HG03066 (cell line): ENCODE results near the gene VASN.

Experiments
- ATAC-seq: cut with Tn5 transposase; IDR thresholded peaks from one replicate; pipeline ENCODE4 v1.9.1; 2021; ENCODE audit warnings: low read depth; ENCODE audit not compliant: unreplicated experiment

VASN gene

GRCh38 chr16:4370570-4371356 lies 885 bp upstream of the VASN start:
- no peak for ATAC-seq

DNA sequence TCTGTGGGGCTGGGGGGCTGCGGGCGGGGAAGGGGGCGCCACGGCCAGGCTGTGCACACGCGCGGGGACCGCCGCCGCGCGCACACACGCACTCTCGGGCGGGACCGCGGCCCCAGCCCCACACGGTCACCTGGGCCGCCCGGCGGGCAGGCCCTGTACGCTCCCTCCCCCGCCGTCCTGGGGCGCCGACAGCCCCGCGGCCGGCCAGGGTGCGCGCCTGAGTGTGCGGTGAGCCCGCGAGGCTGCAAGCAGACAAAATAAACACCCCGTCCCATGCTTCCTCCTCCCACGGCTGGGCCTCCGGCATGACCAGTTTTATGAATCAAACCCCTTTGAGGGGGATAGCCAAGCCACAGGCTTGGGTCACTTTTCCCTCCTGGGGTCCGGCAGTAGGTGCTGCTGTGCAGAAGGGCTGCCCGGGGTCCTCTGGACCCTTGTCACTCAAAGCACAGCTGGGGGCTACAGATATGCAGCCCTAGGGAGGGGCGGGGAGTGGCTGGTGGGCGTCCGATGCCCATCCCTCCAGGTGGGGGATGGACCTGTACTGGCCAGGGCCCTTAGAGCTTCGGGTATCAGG lies 441 bp downstream of the VASN start:
- no peak for ATAC-seq

DNA sequence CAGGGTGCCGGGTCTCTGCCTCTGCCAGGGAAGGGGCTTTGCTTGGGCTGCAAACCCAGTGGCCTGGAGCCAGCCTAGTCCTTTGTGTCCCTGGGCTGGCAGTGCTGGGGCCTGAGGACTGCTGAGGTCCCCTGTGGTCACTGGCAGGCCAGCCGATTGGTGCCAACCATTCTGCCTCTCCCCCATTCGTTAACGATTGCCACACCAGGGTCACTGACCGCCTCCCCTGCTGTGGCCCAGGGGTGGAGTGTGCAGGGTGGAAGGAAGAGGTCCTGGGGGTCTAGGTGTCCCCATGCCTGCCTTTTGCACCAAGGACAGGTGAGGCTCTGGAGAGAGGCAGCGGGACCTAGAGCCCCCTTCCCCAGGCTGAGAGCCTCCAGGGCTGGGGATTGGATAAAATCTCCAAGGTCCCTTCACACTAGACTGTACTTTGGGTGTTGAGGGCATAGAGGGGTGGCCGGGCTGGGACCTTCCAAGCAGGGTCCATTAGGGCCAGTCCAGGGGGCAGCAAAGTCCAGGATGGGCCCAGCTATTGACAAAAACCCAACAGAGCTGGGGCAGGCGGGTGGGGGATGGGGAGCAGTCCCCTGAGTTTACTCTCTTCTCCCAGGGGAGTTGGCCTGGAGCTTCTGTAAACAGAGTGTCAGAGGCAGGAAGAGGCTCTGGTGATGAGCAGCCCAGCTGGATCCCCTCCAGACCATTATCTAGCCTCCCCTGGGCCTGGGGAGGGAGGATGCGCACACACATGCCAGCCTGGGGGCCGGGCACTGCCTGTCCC lies 1.1 kb downstream of the VASN start:
- ATAC-seq = no peak

DNA sequence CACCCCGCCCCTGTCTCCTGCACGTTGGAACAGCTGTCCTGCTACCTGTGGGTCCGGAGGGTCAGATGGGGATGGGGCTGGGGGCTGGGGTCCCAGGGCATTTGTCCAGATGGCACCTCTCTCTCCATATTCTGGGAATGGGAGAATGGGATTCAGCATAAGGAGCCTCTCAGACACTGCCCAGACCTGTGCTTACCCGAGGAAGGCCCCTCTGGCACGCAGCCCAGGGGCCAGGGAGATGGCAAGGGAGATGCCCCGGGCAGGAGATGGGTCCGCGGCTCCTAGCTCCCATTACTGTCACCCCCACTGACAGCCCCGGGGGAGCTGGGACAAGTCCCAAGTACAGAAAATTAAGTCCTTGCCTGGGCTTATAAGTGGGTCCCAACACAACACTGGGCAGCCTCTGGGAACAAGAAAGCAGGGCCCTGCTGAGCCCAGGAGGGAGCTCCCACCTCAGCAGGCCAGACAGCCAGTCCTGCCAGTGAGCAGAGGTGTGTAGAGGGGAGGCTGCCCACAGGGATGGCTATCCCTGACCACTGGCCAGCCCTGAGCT lies 1.8 kb downstream of the VASN start:
- no peak for ATAC-seq

DNA sequence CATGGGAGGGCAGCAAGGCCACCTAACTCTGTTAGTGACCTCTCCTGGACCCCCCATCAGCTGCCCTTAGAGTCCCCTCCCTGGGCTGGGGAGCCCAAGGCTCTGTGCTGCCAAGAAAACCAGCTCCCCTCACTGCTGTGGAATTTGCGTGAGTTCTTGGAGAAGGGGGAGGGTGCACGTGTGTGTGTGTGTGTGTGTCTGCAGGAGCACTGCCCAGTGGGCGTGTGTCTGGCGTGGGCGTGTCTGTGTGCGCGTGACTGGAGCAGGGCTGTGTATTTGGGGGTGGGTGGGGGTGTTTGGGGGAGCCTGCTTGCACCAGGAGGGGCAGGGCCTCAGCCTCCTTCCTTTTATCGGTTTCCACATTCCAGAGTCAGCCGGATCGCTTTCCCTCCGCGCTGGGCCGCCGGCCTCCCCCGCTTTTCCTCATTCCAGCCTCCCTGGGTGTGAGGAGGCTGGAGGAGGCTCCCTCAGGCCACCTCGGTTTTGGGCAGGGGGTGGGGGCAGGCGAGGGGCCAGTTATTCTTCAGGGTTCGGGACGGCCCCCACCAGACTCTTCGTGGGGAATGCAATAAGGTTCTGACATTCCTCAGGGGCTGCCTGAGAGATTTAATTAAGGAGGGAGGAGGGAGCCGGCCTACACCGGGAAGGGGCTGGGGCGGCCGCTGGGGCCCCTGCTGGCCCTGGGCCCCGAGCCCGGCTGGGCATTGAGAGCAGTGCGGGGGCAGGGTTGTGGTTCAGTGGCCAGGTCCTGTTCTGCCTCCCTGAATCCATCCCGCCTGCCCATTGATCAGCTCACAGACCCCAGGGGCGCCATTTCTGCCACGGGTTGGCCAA lies 2.5 kb downstream of the VASN start:
- no peak for ATAC-seq

DNA sequence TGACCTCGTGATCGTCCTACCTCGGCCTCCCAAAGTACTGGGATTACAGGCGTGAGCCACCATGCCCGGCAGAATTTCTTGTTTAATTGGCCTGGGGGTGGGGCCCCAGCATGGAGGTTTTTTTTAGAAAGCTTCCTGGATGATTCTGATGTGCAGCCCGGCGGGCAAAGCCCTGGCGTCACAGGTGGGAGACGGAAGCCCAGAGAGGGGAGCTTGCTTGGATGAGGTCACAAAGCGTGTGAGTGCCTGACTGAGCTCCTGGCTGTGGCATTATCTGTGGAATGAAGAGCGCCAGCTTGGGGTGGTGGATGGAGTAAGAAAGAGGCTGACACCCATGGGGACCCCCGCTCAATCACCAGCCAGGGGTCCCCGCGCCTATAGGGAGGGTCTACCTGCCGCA lies 4.1 kb downstream of the VASN start:
- ATAC-seq = no peak

GRCh38 chr16:4376126-4376892 lies 4.7 kb downstream of the VASN start:
- no peak for ATAC-seq

- ATAC-seq = no peak
Measured at GRCh38 chr16:4376893-4377572, 5.4 kb downstream of the VASN start.

DNA sequence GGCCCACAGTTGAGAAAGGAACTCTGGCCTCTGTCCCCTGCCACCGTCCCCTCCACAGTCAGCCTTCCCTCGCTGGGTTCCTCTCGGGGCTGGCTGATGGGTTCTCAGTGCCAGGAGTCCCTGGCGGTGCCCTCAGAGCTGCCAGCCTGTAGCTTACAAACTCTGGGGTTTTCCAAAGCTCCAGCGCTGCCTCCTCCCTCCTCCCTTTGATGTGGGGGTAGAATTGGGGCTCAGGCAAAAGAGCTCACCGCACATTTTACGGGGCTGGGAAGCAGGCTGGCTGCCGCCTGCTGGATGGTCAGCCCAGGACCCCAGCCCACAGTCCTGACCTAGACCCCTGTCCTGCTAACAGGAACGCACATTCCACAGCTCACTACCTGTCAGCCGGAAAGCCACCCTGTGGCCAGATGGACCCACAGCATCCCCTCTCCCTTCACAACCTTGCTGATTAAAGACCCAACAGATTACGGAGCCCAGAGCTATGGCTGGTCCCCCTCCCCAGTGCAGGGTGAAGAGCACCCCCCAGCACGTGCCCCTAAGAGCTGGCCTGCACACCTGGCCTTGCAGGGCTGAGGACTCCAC lies 6.0 kb downstream of the VASN start:
- ATAC-seq = no peak

DNA sequence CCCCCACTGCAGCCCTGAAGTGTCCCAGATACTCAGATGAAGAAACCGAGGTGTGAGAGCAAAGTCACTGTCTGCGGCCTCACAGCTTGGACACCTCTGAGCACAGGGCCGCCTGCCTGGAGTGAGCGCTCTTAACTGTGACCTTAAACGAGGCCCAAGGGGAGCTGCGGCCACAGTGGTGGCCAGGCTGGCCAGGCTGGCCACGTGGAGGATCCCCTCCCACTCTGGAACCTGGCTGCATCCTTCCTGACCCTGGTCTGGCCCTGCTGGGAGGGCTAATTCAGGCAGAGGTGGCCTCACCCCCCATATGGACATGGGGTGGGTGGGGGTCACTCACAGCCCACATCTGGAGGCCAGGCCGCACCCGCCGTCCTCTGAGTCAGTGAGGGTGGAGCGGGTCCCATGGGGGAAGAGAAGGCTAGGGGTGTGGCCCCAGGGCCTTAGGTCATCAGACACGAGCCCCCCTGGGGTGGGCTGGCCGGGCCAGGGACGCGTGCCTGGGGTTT lies 6.6 kb downstream of the VASN start:
- no peak for ATAC-seq

GRCh38 chr16:4378999-4379690 lies 7.5 kb downstream of the VASN start:
- ATAC-seq = no peak

DNA sequence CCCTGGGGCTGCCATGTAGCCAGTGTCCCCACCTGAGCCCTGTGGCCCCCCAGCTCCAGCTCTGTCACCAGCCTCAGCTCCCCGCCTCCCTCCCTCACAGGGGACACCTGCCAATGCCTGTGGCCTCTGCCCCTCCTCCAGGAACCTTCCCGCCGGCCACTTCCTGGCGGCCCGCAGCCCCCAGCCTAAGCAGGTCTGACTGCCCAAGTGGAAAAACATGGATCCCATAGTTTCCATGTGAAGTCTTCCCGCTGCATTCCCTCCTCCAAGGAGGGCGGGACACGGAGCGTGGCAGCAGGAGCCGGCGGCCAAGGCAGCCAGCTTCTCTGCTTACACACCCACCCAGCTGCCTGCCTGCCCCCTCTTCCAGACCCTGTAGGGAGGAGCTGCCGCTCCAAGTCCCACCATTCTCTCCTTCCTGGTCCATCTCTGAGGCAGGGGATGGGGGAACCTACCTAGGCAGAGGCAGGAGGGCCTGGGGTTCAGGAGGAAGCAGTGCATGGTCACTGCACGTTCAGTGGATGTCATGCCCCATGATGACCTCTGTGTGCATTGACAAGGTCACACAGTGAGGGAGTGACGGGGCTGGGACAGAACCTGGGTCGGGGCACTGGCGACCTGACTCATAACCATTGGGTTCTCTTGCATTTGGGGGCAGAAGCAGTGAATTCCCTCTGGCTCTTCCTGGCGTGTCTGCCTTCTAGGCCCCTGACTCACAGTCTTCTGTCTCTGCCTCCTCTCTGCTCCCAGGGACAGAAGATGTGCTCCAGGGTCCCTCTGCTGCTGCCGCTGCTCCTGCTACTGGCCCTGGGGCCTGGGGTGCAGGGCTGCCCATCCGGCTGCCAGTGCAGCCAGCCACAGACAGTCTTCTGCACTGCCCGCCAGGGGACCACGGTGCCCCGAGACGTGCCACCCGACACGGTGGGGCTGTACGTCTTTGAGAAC lies 8.7 kb downstream of the VASN start:
- no peak for ATAC-seq

- no peak for ATAC-seq
Measured at GRCh38 chr16:4381072-4381934, 9.7 kb downstream of the VASN start.

GRCh38 chr16:4381935-4382794 lies 10.5 kb downstream of the VASN start:
- no peak for ATAC-seq

GRCh38 chr16:4382795-4383357 lies 11.2 kb downstream of the VASN start:
- no peak for ATAC-seq
